K562 (cell line): ENCODE data around the gene FRA10AC1. TPM values are rescaled to one million over a fixed set of nuclear protein-coding genes. Genes with fewer than 3 reads are reported as not detected.

ENCODE experiments used
- ATAC-seq: fragments of 200-7000 bp; cut with Tn5 transposase; 3 replicates; pipeline ENCODE4 v1.9.1; 2020; ENCODE audit warnings: moderate library complexity
- BruUV-seq: library from RNA; stranded (reverse); fragments of 400-500 nt; replicated peaks from 2 replicates; lab custom pipeline; 2021; lab: Mats Ljungman, UMichigan
- CTCF ChIA-PET: fragments of 300-600 bp; formaldehyde crosslinking; extraction: SDS; loops from one replicate; lab custom pipeline; 2021; ENCODE audit warnings: low intra/inter-chr PET ratio; lab: Yijun Ruan, JAX
- POLR2A ChIA-PET: fragments of 300-600, 350-650 bp; sonication (Branson Sonifier 250); formaldehyde crosslinking; extraction: SDS; loops from one replicate; lab custom pipeline; 2021; ENCODE audit warnings: antibody characterized with exemption, inconsistent platforms; lab: Yijun Ruan, JAX
- DNase-seq, 4 experiments: peaks; one replicate each; pipeline versions ENCODE4 v3.0.0 to v3.0.0-alpha.2; 2011 to 2018; ENCODE audit warnings: low spot score in 3 of 4, mixed read lengths in 3 of 4; ENCODE audit errors: extremely low read depth in 1 of 4
- FAIRE-seq: peaks from 2 replicates; lab custom pipeline; 2011; peaks lifted over from hg19 to GRCh38; lab: Jason Lieb, UNC
- H2AFZ ChIP-seq: 2 replicates; pipeline ENCODE4 v1.6.0; 2011; ENCODE audit warnings: low read depth, low read length, control low read depth, inconsistent platforms
- H3K27ac ChIP-seq: fragments of 200-600 bp; 3 replicates; pipeline ENCODE4 v1.8.0; 2011; ENCODE audit warnings: low read depth, mild to moderate bottlenecking, control low read depth, inconsistent platforms, low read length, moderate library complexity, mixed read lengths; ENCODE audit errors: extremely low read depth
- H3K27me3 ChIP-seq, 2 experiments: fragments of 300-600 bp in 1 of 2; 2 replicates in 1 of 2; 3 replicates in 1 of 2; pipeline versions ENCODE4 v1.6.0 to v1.8.0; 2011; ENCODE audit warnings: inconsistent platforms in 2 of 2, low read length in 2 of 2, mild to moderate bottlenecking in 1 of 2, mixed read lengths in 1 of 2, moderate library complexity in 1 of 2; ENCODE audit not compliant: control insufficient read depth in 2 of 2, insufficient read depth in 2 of 2
- H3K36me3 ChIP-seq: fragments of 300-600 bp; 3 replicates; pipeline ENCODE4 v1.8.0; 2011; ENCODE audit warnings: mild to moderate bottlenecking, low read length, inconsistent platforms; ENCODE audit not compliant: control insufficient read depth, insufficient read depth
- H3K4me1 ChIP-seq, 2 experiments: fragments of 200-600 bp in 1 of 2; replicated peaks in 1 of 2; 2 replicates in 1 of 2; 3 replicates in 1 of 2; pipeline versions ENCODE4 v1.5.1 to v1.8.0; 2011; ENCODE audit warnings: inconsistent platforms in 2 of 2, low read length in 2 of 2, mild to moderate bottlenecking in 1 of 2, mixed read lengths in 1 of 2, moderate library complexity in 1 of 2; ENCODE audit not compliant: control insufficient read depth in 2 of 2, insufficient read depth in 2 of 2
- H3K4me2 ChIP-seq: 2 replicates; pipeline ENCODE4 v1.6.1; 2011; ENCODE audit warnings: low read length, control low read depth, inconsistent platforms, mixed read lengths; ENCODE audit not compliant: insufficient read depth
- H3K4me3 ChIP-seq: fragments of 200-600 bp; sonication (generic), shearing (Covaris generic); 2 replicates; pipeline ENCODE4 v1.5.1; 2016; ENCODE audit warnings: control low read depth, inconsistent platforms
- H3K79me2 ChIP-seq: fragments of 200-600 bp; 3 replicates; pipeline ENCODE4 v1.8.0; 2011; ENCODE audit warnings: low read length, inconsistent platforms; ENCODE audit not compliant: control insufficient read depth, insufficient read depth
- H3K9ac ChIP-seq, 2 experiments: 2 replicates each; pipeline versions ENCODE4 v1.6.0 to v1.6.1; 2011; ENCODE audit warnings: low read depth in 2 of 2, low read length in 2 of 2, control low read depth in 1 of 2, inconsistent platforms in 1 of 2, mild to moderate bottlenecking in 1 of 2, mixed read lengths in 1 of 2; ENCODE audit not compliant: insufficient read depth in 1 of 2
- H3K9me1 ChIP-seq: one replicate; pipeline ENCODE4 v1.6.0; 2011; ENCODE audit warnings: inconsistent platforms, mild to moderate bottlenecking, low read length, moderate library complexity; ENCODE audit not compliant: control insufficient read depth, insufficient read depth
- H3K9me3 ChIP-seq: replicated peaks from 2 replicates; pipeline ENCODE4 v1.5.1; 2011; ENCODE audit warnings: low read depth, low read length, inconsistent platforms; ENCODE audit not compliant: control insufficient read depth, insufficient read depth
- H4K20me1 ChIP-seq: replicated peaks from 2 replicates; pipeline ENCODE4 v1.6.1; 2011; ENCODE audit warnings: low read length, inconsistent platforms, mixed read lengths; ENCODE audit not compliant: control insufficient read depth, insufficient read depth
- ARHGAP35 ChIP-seq: fragments of 450-650 bp; IDR thresholded peaks from 2 replicates; pipeline ENCODE4 v1.6.1; 2018; ENCODE audit not compliant: partially characterized antibody
- DLX4 ChIP-seq: fragments of 250-450 bp; sonication (Bioruptor Pico); IDR thresholded peaks from 2 replicates; pipeline ENCODE4 v1.6.1; 2021; ENCODE audit warnings: mild to moderate bottlenecking
- PHF21A ChIP-seq: fragments of 450-650 bp; IDR thresholded peaks from 2 replicates; pipeline ENCODE4 v1.6.1; 2017; ENCODE audit warnings: low read depth, borderline replicate concordance
- PML ChIP-seq: IDR thresholded peaks from 2 replicates; pipeline ENCODE4 v1.6.1; 2012; ENCODE audit warnings: low read length, inconsistent platforms
- SNRNP70 ChIP-seq: fragments of 200-400 bp; formaldehyde crosslinking; optimal IDR thresholded peaks from 2 replicates; pipeline ENCODE3; 2017; ENCODE audit warnings: low read depth, low read length
- YBX1 ChIP-seq: fragments of 450-650 bp; IDR thresholded peaks from 2 replicates; pipeline ENCODE4 v1.7.1; 2016; ENCODE audit warnings: mild to moderate bottlenecking
- ZC3H4 ChIP-seq: sonication (generic); formaldehyde crosslinking; IDR thresholded peaks from 2 replicates; pipeline ENCODE4 v1.9.0; 2021; ENCODE audit warnings: missing genetic modification reagents, borderline replicate concordance
- ZFP30 ChIP-seq: fragments of 250-450 bp; sonication (Bioruptor Pico); IDR thresholded peaks from 2 replicates; pipeline ENCODE4 v1.8.0; 2022; ENCODE audit warnings: moderate library complexity, mild to moderate bottlenecking, inconsistent platforms, borderline replicate concordance
- ZNF121 ChIP-seq: sonication (generic); formaldehyde crosslinking; conservative IDR thresholded peaks from 2 replicates; pipeline ENCODE4 v1.8.0; 2022; ENCODE audit warnings: missing genetic modification reagents
- ZNF24 ChIP-seq: fragments of 450-650 bp; IDR thresholded peaks from 2 replicates; pipeline ENCODE4 v1.6.1; 2016
- WGBS: fragments of 100-300 bp; shearing (Covaris generic); methylation state at CpG from one replicate; pipeline ENCODE4 v1.1.6; 2016; ENCODE audit warnings: low coverage, mixed read lengths; ENCODE audit not compliant: insufficient coverage; ENCODE audit errors: missing lambda C conversion rate; 5-methylcytosine and 5-hydroxymethylcytosine counted together
- in situ Hi-C: fragments of 300-500 bp; cut with MboI; formaldehyde crosslinking; loops from 4 replicates; pipeline ENCODE4 v1.15.0; 2018; ENCODE audit warnings: inconsistent platforms, mixed read lengths
- intact Hi-C: fragments of 100-400 bp; cut with micrococcal nuclease; formaldehyde crosslinking; loops from 2 replicates; pipeline ENCODE4 v1.14.2; 2022
- polyA plus RNA-seq, 8 experiments: library from polyadenylated mRNA; depleted of rRNA in 4 of 8; stranded (reverse) in 5 of 8; unstranded in 3 of 8; fragments of >200 nt; fragmentation: Nextera tagmentation in 2 of 8; fragmentation: Illumina TruSeq in 1 of 8; extraction: Ambion mirVana in 2 of 8; extraction: Trizol in 1 of 8; gene quantifications; 2 replicates each; pipeline versions ENCODE4 v1.2.1 to v1.2.3, GENCODE V29; 2011 to 2014; ENCODE audit warnings: inconsistent platforms in 1 of 8, missing spikeins in 1 of 8
- total RNA-seq, 7 experiments: library from RNA; depleted of rRNA in 6 of 7; stranded (reverse); fragments of >200 nt in 6 of 7; fragmentation: Illumina TruSeq in 2 of 7; extraction: Trizol in 2 of 7; gene quantifications; 2 replicates each; pipeline versions ENCODE4 v1.2.1 to v1.2.3, GENCODE V29; 2011 to 2021; ENCODE audit warnings: low replicate concordance in 1 of 7
- TF ChIP-seq, protein P1 (sequence below): sonication (generic); formaldehyde crosslinking; IDR thresholded peaks from 2 replicates; pipeline ENCODE4 v1.8.0; 2022; ENCODE audit warnings: mild to moderate bottlenecking, missing genetic modification reagents

Gene FRA10AC1
- total and polyA plus RNA-seq, 9 of the 15 experiments (the other 6 are each of a cell fraction or from before 2014, with no cell fraction given), result 4.4 to 11.8 (median 8.0) TPM

DNA sequence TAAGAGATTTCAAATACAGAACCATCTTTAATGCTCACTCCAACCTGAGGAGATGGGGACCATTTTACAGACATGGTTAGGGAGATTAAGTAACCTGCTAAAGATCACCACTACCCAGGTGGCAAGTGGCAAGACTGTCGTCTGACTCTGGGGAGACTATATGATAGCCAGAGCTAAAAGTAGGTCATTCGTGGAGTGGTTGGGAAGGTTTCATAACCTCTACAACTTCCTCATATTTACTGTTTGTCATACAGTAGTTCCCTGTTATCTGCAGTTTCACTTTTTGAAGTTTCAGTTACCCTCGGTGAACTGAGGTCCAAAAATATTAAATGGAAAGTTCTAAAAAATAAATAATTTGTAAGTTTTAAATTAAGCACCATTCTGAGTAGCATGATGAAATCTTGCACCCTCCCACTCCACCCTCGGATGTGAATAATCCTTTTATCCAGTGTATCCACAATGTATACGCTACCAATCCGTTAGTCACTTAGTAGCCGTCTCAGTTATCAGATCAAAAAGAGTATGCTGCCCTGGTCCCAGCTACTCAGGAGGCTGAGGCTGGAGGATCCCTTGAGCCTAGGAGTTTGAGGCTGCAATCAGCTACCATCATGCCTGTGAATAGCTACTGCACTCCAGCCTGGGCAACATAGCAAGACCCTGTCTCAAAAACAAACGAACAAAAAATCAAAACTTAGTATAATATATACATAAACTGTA lies 40.4 kb upstream of the FRA10AC1 start:
- Histone ChIP-seq H3K9me3 (no peaks in the 10 kb centered on the region), H3K4me2 (no peak overlapping the region), H3K9me1 (no peaks in the 10 kb centered on the region), H3K4me1 (no peaks in the 10 kb centered on the region; a peak in 1 of 5 replicates), H2AFZ (no peak overlapping the region), H3K27me3 (no peaks in the 10 kb centered on the region; a peak in 2 of 5 replicates), H4K20me1 (no peaks in the 10 kb centered on the region), H3K4me3 (no peak overlapping the region), H3K36me3 (no peaks in the 10 kb centered on the region), H3K79me2 (no peaks in the 10 kb centered on the region), H3K27ac (no peak overlapping the region), H3K9ac (no peak overlapping the region)
- FAIRE-seq (no peak), ATAC-seq (no peak), DNase-seq (no peak)
- in situ Hi-C loops, result no loop called here
- TF ChIP-seq ZNF121 (CRISPR knock-in tag), result peak; percentile 38; the same call in 1 of the 2 replicates
- TF ChIP-seq SNRNP70, result no peak
- POLR2A ChIA-PET, result no interaction called here
- no TSS peak for BruUV-seq
- CTCF ChIA-PET, result no interaction called here
- intact Hi-C loops, result no loop called here
- 0% methylated on average over 8 of the region's 8 CpGs for WGBS

GRCh38 chr10:93741367-93741766 lies 39.0 kb upstream of the FRA10AC1 start:
- Histone ChIP-seq H3K4me2 (no peak overlapping the region), H2AFZ (no peak overlapping the region), H3K9me3 (no peaks in the 10 kb centered on the region), H3K36me3 (no peaks in the 10 kb centered on the region), H3K9me1 (no peaks in the 10 kb centered on the region), H3K27ac (no peak overlapping the region), H3K4me1 (no peaks in the 10 kb centered on the region; a peak in 1 of 5 replicates), H3K27me3 (no peaks in the 10 kb centered on the region; a peak in 2 of 5 replicates), H3K4me3 (no peak overlapping the region), H4K20me1 (no peaks in the 10 kb centered on the region), H3K9ac (no peak overlapping the region), H3K79me2 (no peaks in the 10 kb centered on the region)
- intact Hi-C loops, result no loop called here
- ChIA-PET CTCF (no interaction called here), POLR2A (no interaction called here)
- no peak for ATAC-seq
- DNase-seq, result no peak
- no peak for FAIRE-seq
- BruUV-seq, result no TSS peak
- TF ChIP-seq DLX4 (CRISPR knock-in tag) (no peak), ZC3H4 (CRISPR knock-in tag) (no peak), PML (no peak), ARHGAP35 (no peak), YBX1 (no peak), ZFP30 (CRISPR knock-in tag) (no peak), PHF21A (no peak), ZNF24 (no peak)
- TF ChIP-seq, protein P1, sequence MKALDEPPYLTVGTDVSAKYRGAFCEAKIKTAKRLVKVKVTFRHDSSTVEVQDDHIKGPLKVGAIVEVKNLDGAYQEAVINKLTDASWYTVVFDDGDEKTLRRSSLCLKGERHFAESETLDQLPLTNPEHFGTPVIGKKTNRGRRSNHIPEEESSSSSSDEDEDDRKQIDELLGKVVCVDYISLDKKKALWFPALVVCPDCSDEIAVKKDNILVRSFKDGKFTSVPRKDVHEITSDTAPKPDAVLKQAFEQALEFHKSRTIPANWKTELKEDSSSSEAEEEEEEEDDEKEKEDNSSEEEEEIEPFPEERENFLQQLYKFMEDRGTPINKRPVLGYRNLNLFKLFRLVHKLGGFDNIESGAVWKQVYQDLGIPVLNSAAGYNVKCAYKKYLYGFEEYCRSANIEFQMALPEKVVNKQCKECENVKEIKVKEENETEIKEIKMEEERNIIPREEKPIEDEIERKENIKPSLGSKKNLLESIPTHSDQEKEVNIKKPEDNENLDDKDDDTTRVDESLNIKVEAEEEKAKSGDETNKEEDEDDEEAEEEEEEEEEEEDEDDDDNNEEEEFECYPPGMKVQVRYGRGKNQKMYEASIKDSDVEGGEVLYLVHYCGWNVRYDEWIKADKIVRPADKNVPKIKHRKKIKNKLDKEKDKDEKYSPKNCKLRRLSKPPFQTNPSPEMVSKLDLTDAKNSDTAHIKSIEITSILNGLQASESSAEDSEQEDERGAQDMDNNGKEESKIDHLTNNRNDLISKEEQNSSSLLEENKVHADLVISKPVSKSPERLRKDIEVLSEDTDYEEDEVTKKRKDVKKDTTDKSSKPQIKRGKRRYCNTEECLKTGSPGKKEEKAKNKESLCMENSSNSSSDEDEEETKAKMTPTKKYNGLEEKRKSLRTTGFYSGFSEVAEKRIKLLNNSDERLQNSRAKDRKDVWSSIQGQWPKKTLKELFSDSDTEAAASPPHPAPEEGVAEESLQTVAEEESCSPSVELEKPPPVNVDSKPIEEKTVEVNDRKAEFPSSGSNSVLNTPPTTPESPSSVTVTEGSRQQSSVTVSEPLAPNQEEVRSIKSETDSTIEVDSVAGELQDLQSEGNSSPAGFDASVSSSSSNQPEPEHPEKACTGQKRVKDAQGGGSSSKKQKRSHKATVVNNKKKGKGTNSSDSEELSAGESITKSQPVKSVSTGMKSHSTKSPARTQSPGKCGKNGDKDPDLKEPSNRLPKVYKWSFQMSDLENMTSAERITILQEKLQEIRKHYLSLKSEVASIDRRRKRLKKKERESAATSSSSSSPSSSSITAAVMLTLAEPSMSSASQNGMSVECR (CRISPR knock-in tag), result no peak
- in situ Hi-C loops, result no loop called here
- 3% methylated on average over 3 of the region's 3 CpGs for WGBS
